ENCODE data around the gene SMYD3.

GRCh38 chr1:246418565-246419312, 88.3 kb downstream of the SMYD3 start:
- TF ChIP-seq CTCF (IDR thresholded peaks at IDR 0.05 in 8 of 11, conservative IDR thresholded peaks at IDR 0.05 in 3 of 11) (no peak), POLR2AphosphoS5 (IDR thresholded peaks at IDR 0.05) (no peak)

Measured in spleen (tissue), 7 donors.